HG02642 (cell line): ENCODE results near the gene KIF3A.
A peak's percentile ranks its signal among the peaks of the same experiment; 100 is the strongest.

Experiments used
- ATAC-seq: cut with Tn5 transposase; IDR thresholded peaks from one replicate; pipeline ENCODE4 v1.9.1; 2021; ENCODE audit warnings: mild to moderate bottlenecking; ENCODE audit not compliant: unreplicated experiment, poor library complexity

Gene KIF3A

GRCh38 chr5:132666310-132667123 is 70.8 kb downstream of the KIF3A start:
- no peak for ATAC-seq

- ATAC-seq, result no peak
Observed at GRCh38 chr5:132665574-132666080, 71.7 kb downstream of the KIF3A start.

GRCh38 chr5:132664696-132665209 is 72.6 kb downstream of the KIF3A start:
- ATAC-seq, result no peak

GRCh38 chr5:132663771-132664695 is 73.3 kb downstream of the KIF3A start:
- ATAC-seq, result peak; percentile 48

GRCh38 chr5:132662925-132663770 is 74.2 kb downstream of the KIF3A start:
- peak; percentile 71 for ATAC-seq

- ATAC-seq, result no peak
Observed at GRCh38 chr5:132662004-132662401, 75.3 kb downstream of the KIF3A start.

GRCh38 chr5:132661231-132662003 is 75.9 kb downstream of the KIF3A start:
- ATAC-seq, result no peak

GRCh38 chr5:132659598-132660493 is 77.5 kb downstream of the KIF3A start:
- no peak for ATAC-seq

GRCh38 chr5:132658381-132659302 is 78.7 kb downstream of the KIF3A start:
- no peak for ATAC-seq

GRCh38 chr5:132657676-132658380 is 79.5 kb downstream of the KIF3A start, which contains the start of gene IL13:
IL13 (plus strand) TSS chr5:132658173; CDS start chr5:132658187, 14 bp downstream.
- ATAC-seq, result no peak

- ATAC-seq, result no peak
Observed at GRCh38 chr5:132656774-132657355, 80.5 kb downstream of the KIF3A start.

- ATAC-seq, result no peak
Observed at GRCh38 chr5:132655821-132656773, 81.2 kb downstream of the KIF3A start.

GRCh38 chr5:132653716-132654115 is 83.6 kb downstream of the KIF3A start:
- ATAC-seq, result no peak

GRCh38 chr5:132651838-132652469 is 85.4 kb downstream of the KIF3A start:
- no peak for ATAC-seq
